ENCODE measurements around the gene THY1. TPM values are rescaled to one million over a fixed set of nuclear protein-coding genes. Genes with fewer than 3 reads are reported as not detected.

Gene THY1
- total RNA-seq, 1 experiment from 2014 or later = 1.1 TPM

DNA sequence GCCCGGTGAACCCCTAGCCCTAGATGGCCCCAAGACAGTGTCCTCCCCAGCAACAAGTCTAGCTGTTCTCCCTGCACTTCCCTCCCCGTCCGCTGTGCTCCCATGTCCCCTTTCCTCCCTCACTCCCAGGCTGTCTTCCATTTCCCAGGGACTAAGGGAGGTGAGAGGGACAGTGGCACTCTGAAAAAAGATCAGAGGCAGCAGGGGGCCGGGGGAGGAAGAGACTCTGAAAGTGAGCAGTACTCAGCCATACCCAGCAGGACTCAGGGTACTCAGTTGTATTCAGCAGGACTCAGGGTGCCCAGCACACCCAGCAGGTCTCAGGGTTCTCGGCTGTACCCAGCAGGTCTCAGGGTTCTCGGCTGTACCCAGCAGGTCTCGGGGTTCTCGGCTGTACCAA lies 48.4 kb upstream of the THY1 start:
- BruUV-seq (replicated peaks) = no TSS peak
- POLR2A ChIA-PET = no interaction called here

More for the DNA sequence above, 48.4 kb upstream of the THY1 start:
- Histone ChIP-seq H3K4me1 (ENCODE audit: control insufficient read depth in 1 of 2, insufficient read depth in 2 of 2, low read length in 2 of 2) (peaks cover 0 to 21% of the 10 kb centered on the region in 2 experiments; a peak in 1 of 4 replicates), H3K9me2 (ENCODE audit: insufficient read depth) (no peaks in the 10 kb centered on the region), H3K4me2 (ENCODE audit: low read length) (no peak overlapping the region), H4K20me1 (ENCODE audit: insufficient read depth) (no peaks in the 10 kb centered on the region), H3K36me3 (ENCODE audit: control insufficient read depth in 1 of 2, insufficient read depth in 2 of 2, low read length in 2 of 2) (no peaks in the 10 kb centered on the region), H3K79me2 (ENCODE audit: insufficient read depth, low read length) (no peaks in the 10 kb centered on the region), H3K9ac (ENCODE audit: low read length) (no peak overlapping the region), H3K9me3 (ENCODE audit: control insufficient read depth in 1 of 2, insufficient read depth in 1 of 2, low read depth in 1 of 2, low read length in 2 of 2) (no peaks in the 10 kb centered on the region), H3K27ac (ENCODE audit: low read depth, low read length) (no peak overlapping the region), H2AFZ (ENCODE audit: low read depth, low read length, poor library complexity, severe bottlenecking) (no peak overlapping the region), H3K27me3 (ENCODE audit: insufficient read depth, low read length) (no peaks in the 10 kb centered on the region), H3K4me3 (replicated peaks in 1 of 2; ENCODE audit: low read depth in 1 of 2, low read length in 2 of 2) (no peak overlapping the region)
- DNase-seq (ENCODE audit: low read depth, low spot score) (no peak), ATAC-seq (no peak)
- CTCF ChIA-PET = no interaction called here
- RAD21 ChIA-PET (ENCODE audit: low non-redundant PET in 1 of 2, low total read pairs in 2 of 2, uncharacterized antibody in 2 of 2, unreplicated experiment in 2 of 2) = no interaction called here
- TF ChIP-seq YY1 (IDR thresholded peaks at IDR 0.05; ENCODE audit: extremely low read depth, insufficient replicate concordance, low read depth, low read length) = no peak
- no peak for TF ChIP-seq POLR2AphosphoS5 (IDR thresholded peaks at IDR 0.05; ENCODE audit: low read depth, low read length)
- TF ChIP-seq TCF7L2 (IDR thresholded peaks at IDR 0.05; ENCODE audit: borderline replicate concordance, extremely low read depth, insufficient read depth, insufficient read length) = no peak
- no peak for TF ChIP-seq FOSL1 (IDR thresholded peaks at IDR 0.05; ENCODE audit: low read depth)
- no peak for TF ChIP-seq EGR1 (IDR thresholded peaks at IDR 0.05; ENCODE audit: low read depth)
- no peak for TF ChIP-seq RAD21 (IDR thresholded peaks at IDR 0.05; ENCODE audit: low read depth)
- no peak for TF ChIP-seq EZH2phosphoT487 (IDR thresholded peaks at IDR 0.05; ENCODE audit: borderline replicate concordance)
- TF ChIP-seq, protein P1, sequence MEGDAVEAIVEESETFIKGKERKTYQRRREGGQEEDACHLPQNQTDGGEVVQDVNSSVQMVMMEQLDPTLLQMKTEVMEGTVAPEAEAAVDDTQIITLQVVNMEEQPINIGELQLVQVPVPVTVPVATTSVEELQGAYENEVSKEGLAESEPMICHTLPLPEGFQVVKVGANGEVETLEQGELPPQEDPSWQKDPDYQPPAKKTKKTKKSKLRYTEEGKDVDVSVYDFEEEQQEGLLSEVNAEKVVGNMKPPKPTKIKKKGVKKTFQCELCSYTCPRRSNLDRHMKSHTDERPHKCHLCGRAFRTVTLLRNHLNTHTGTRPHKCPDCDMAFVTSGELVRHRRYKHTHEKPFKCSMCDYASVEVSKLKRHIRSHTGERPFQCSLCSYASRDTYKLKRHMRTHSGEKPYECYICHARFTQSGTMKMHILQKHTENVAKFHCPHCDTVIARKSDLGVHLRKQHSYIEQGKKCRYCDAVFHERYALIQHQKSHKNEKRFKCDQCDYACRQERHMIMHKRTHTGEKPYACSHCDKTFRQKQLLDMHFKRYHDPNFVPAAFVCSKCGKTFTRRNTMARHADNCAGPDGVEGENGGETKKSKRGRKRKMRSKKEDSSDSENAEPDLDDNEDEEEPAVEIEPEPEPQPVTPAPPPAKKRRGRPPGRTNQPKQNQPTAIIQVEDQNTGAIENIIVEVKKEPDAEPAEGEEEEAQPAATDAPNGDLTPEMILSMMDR (IDR thresholded peaks at IDR 0.05 in 2 of 3, conservative IDR thresholded peaks at IDR 0.05 in 1 of 3; ENCODE audit: borderline replicate concordance in 1 of 3, insufficient read depth in 1 of 3, low read depth in 2 of 3, low read length in 2 of 3) = no peak
- no peak for TF ChIP-seq JUND (IDR thresholded peaks at IDR 0.05)
- TF ChIP-seq, protein P2, sequence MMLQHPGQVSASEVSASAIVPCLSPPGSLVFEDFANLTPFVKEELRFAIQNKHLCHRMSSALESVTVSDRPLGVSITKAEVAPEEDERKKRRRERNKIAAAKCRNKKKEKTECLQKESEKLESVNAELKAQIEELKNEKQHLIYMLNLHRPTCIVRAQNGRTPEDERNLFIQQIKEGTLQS (IDR thresholded peaks at IDR 0.05) = no peak
- no peak for TF ChIP-seq SIN3A (IDR thresholded peaks at IDR 0.05; ENCODE audit: low read depth)
- TF ChIP-seq, protein P3, sequence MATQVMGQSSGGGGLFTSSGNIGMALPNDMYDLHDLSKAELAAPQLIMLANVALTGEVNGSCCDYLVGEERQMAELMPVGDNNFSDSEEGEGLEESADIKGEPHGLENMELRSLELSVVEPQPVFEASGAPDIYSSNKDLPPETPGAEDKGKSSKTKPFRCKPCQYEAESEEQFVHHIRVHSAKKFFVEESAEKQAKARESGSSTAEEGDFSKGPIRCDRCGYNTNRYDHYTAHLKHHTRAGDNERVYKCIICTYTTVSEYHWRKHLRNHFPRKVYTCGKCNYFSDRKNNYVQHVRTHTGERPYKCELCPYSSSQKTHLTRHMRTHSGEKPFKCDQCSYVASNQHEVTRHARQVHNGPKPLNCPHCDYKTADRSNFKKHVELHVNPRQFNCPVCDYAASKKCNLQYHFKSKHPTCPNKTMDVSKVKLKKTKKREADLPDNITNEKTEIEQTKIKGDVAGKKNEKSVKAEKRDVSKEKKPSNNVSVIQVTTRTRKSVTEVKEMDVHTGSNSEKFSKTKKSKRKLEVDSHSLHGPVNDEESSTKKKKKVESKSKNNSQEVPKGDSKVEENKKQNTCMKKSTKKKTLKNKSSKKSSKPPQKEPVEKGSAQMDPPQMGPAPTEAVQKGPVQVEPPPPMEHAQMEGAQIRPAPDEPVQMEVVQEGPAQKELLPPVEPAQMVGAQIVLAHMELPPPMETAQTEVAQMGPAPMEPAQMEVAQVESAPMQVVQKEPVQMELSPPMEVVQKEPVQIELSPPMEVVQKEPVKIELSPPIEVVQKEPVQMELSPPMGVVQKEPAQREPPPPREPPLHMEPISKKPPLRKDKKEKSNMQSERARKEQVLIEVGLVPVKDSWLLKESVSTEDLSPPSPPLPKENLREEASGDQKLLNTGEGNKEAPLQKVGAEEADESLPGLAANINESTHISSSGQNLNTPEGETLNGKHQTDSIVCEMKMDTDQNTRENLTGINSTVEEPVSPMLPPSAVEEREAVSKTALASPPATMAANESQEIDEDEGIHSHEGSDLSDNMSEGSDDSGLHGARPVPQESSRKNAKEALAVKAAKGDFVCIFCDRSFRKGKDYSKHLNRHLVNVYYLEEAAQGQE (IDR thresholded peaks at IDR 0.05; ENCODE audit: low read depth) = no peak
- TF ChIP-seq, protein P4, sequence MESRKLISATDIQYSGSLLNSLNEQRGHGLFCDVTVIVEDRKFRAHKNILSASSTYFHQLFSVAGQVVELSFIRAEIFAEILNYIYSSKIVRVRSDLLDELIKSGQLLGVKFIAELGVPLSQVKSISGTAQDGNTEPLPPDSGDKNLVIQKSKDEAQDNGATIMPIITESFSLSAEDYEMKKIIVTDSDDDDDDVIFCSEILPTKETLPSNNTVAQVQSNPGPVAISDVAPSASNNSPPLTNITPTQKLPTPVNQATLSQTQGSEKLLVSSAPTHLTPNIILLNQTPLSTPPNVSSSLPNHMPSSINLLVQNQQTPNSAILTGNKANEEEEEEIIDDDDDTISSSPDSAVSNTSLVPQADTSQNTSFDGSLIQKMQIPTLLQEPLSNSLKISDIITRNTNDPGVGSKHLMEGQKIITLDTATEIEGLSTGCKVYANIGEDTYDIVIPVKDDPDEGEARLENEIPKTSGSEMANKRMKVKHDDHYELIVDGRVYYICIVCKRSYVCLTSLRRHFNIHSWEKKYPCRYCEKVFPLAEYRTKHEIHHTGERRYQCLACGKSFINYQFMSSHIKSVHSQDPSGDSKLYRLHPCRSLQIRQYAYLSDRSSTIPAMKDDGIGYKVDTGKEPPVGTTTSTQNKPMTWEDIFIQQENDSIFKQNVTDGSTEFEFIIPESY (IDR thresholded peaks at IDR 0.05; ENCODE audit: extremely low read depth, insufficient replicate concordance, low read length) = no peak
- no peak for TF ChIP-seq POLR2A (IDR thresholded peaks at IDR 0.05; ENCODE audit: borderline replicate concordance, extremely low read depth, insufficient read depth, insufficient read length)
- no peak for TF ChIP-seq CEBPB (IDR thresholded peaks at IDR 0.05; ENCODE audit: low read depth)
- no peak for TF ChIP-seq ZFX (IDR thresholded peaks at IDR 0.05)
- intact Hi-C loops (cut with micrococcal nuclease) = loop anchor here (5.0 kb wide), 3 partner anchors 264 to 369 kb away; partner anchors contain the start of genes ABCG4, CBL and DPAGT1
